NT2/D1 (cell line): ENCODE measurements around the gene SMG6.

Source experiments
- YY1 ChIP-seq: IDR thresholded peaks from 2 replicates; pipeline ENCODE4 v1.6.1; 2011; ENCODE audit not compliant: insufficient read length, insufficient read depth
- ZNF274 ChIP-seq: IDR thresholded peaks from 2 replicates; pipeline ENCODE4 v1.6.1; 2011; ENCODE audit warnings: mild to moderate bottlenecking, low read depth, low read length

DNA sequence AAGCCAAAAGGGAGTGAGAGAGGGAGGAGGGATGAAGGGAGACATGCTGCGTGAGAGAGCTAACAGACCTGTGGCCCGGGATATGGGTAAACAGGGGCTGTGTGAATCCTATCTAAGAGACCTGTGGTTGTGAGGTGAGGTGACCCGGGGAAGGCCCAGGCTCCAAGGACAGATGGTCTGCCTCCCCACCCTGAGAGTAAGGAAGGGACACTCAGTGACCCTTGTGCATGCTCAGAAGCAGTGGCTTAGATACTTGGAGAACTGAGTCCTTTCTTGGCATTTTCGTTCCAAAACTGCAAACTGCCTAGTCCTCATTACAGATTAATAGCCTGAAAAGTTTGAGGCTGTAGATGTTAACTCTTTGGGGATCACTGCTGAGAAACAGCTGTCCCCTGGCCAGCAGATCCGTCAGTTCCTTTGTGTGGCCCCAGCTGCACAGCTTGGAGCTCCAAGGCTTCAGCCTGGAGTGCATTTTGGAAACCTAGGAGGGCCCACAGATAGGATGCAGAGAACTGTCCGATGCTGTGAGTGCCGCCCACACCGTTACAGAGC, 121.6 kb downstream of the SMG6 start:
- TF ChIP-seq YY1 (no peak), ZNF274 (no peak)
